Thoracic aorta (tissue), 2 donors: Measurements from ENCODE around the gene GALNT7. TPM values are rescaled to one million over a fixed set of nuclear protein-coding genes. Genes with fewer than 3 reads are reported as not detected.

ENCODE experiments used
- ATAC-seq: fragments of 150-250 bp; one replicate; pipeline ENCODE4 v1.8.0; 2017; ENCODE audit warnings: low read depth; ENCODE audit not compliant: insufficient number of reproducible peaks, low FRiP score
- DNase-seq: peaks from one replicate; pipeline ENCODE4 v3.0.0-alpha.2; 2020; ENCODE audit warnings: low spot score
- H3K27ac ChIP-seq, 2 donors: fragments of 200-600 bp; sonication (generic); 1 replicate in 1 of 2; 2 replicates in 1 of 2; pipeline ENCODE4 v1.5.1; 2016; ENCODE audit warnings: mild to moderate bottlenecking in 2 of 2, moderate library complexity in 2 of 2
- H3K27me3 ChIP-seq: fragments of 200-600 bp; sonication (generic); replicated peaks from 2 replicates; pipeline ENCODE4 v1.6.0; 2016; ENCODE audit warnings: mild to moderate bottlenecking; ENCODE audit not compliant: insufficient read depth
- H3K36me3 ChIP-seq: fragments of 200-600 bp; sonication (generic); one replicate; pipeline ENCODE4 v1.5.1; 2016
- H3K4me1 ChIP-seq, 2 donors: fragments of 200-600 bp; sonication (generic); 1 replicate in 1 of 2; 2 replicates in 1 of 2; pipeline versions ENCODE4 v1.5.1 to v1.6.0; 2016; ENCODE audit warnings: low read depth in 2 of 2, mild to moderate bottlenecking in 1 of 2; ENCODE audit not compliant: control insufficient read depth in 1 of 2
- H3K4me3 ChIP-seq: fragments of 200-600 bp; sonication (generic); 2 replicates; pipeline ENCODE4 v1.5.1; 2016; ENCODE audit warnings: mild to moderate bottlenecking
- H3K9me3 ChIP-seq: fragments of 200-600 bp; sonication (generic); 2 replicates; pipeline ENCODE4 v1.5.1; 2016
- CTCF ChIP-seq: fragments of 200-600 bp; sonication (generic); IDR thresholded peaks from one replicate; pipeline ENCODE4 v1.5.1; 2019; ENCODE audit warnings: antibody characterized with exemption
- total RNA-seq, 2 donors: library from RNA; depleted of rRNA; stranded (reverse); fragments of >200 nt; gene quantifications; one replicate each; pipeline versions ENCODE4 v1.1.0 to v1.2.3, GENCODE V29; 2016

GALNT7 gene
- total RNA-seq, 2 donors from 2014 or later = 12.7 to 23.1 TPM

DNA sequence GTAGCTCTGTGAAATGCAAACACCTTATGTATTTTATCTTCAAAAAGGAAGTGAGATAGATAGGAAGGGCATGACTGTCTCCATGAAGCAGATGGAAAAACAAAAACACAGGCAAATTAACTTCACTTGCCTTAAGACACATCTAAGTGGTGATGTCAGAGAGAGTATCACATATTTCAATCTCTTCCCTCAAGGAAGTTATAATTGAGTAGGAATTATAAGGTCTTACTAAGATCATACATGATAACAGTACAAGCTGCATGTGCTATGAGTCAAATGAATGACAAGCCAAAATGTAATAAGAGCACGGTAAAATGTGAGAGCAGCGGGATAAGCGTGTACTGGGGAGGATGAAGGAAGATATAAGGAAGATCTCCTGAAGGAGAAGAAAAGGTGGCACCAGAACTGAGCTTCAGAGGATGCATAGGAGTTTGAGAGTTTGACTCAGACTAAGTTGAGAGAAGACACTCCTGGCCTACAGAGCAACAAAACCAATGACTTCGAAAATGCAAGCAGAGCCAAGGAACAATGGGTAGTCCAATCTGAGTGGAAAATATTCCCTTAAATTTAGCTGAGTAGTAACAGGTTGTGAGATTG lies 43.3 kb upstream of the GALNT7 start:
- TF ChIP-seq CTCF = no peak

GRCh38 chr4:173128199-173128890 lies 40.3 kb upstream of the GALNT7 start:
- no peak for TF ChIP-seq CTCF
- Histone ChIP-seq H3K36me3 (no peaks in the 10 kb centered on the region), H3K4me1 (peaks cover 0 to 5% of the 10 kb centered on the region in 2 donors), H3K4me3 (no peak overlapping the region), H3K9me3 (no peaks in the 10 kb centered on the region), H3K27me3 (no peaks in the 10 kb centered on the region), H3K27ac (no peak overlapping the region)
- no peak for ATAC-seq
- no peak for DNase-seq

More for the DNA sequence above, 43.3 kb upstream of the GALNT7 start:
- Histone ChIP-seq H3K27me3 (no peaks in the 10 kb centered on the region), H3K4me1 (peaks cover 0 to 4% of the 10 kb centered on the region in 2 donors), H3K27ac (no peak overlapping the region), H3K9me3 (no peaks in the 10 kb centered on the region), H3K4me3 (no peak overlapping the region), H3K36me3 (no peaks in the 10 kb centered on the region)
- no peak for ATAC-seq
- DNase-seq = no peak

- H3K36me3 ChIP-seq = no peaks in the 10 kb centered on the region
- ATAC-seq (no peak), DNase-seq (no peak)
- no peaks in the 10 kb centered on the region for H3K27me3 ChIP-seq
- H3K4me1 ChIP-seq = peaks cover 0 to 5% of the 10 kb centered on the region in 2 donors
- no peak overlapping the region for H3K4me3 ChIP-seq
- H3K27ac ChIP-seq = no peak overlapping the region
- no peak for TF ChIP-seq CTCF
- no peaks in the 10 kb centered on the region for H3K9me3 ChIP-seq
Measured at GRCh38 chr4:173130687-173131086, 37.9 kb upstream of the GALNT7 start.

DNA sequence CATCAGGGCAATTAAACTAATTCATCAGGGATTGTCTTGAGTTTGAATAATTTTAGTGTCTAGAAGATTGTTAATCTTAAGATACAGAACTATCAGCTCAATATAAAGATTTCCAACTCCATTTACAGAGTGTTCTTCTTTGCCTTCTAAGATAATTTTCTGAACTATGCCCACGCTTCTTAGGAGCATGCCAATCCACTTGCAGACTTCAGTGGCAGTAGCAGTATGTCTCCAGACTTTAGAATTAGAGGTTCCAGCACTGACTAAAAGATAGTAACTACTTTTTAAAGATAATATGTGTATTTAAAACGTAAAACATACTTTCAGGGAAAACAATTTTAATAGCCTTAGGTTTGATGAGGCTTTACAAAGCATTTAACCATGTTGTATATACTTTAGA lies 34.2 kb upstream of the GALNT7 start:
- H3K27me3 ChIP-seq = no peaks in the 10 kb centered on the region
- no peak for DNase-seq
- ATAC-seq = no peak
- H3K4me1 ChIP-seq = peaks cover 0 to 5% of the 10 kb centered on the region in 2 donors
- no peak overlapping the region for H3K27ac ChIP-seq
- no peak overlapping the region for H3K4me3 ChIP-seq
- H3K36me3 ChIP-seq = no peaks in the 10 kb centered on the region
- TF ChIP-seq CTCF = no peak
- H3K9me3 ChIP-seq = no peaks in the 10 kb centered on the region

DNA sequence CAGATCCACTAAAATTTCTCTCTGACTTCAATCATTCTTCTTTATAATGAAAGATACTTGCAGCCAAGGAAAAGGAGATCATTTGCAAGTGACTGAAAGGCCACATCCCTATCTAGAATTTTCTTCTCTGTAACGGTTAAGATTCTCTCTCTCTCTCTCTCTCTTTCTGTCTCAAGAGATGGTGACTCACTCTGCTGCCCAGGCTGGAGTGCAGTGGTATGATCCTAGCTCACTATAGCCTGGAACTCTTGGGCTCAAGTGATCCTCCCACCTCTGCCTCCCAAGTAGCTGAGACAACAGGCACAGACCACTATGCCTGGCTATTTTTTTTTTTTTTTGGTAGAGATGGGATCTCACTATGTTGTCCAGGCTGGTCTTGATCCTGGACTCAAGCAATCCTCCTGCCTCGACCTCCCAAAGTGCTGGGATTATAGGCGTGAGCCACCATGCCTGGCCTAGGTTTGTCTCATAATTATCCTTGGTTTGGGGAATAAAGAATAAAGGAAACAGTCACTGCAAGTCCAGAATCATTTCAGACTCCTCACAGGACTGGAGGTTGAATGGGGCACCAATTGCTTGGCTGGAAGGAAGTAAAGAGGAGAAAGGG lies 33.3 kb upstream of the GALNT7 start:
- H3K4me3 ChIP-seq = no peak overlapping the region
- H3K27me3 ChIP-seq = no peaks in the 10 kb centered on the region
- H3K27ac ChIP-seq = no peak overlapping the region
- no peak for TF ChIP-seq CTCF
- ATAC-seq = no peak
- no peaks in the 10 kb centered on the region for H3K36me3 ChIP-seq
- DNase-seq = no peak
- H3K4me1 ChIP-seq = peaks cover 0 to 5% of the 10 kb centered on the region in 2 donors
- H3K9me3 ChIP-seq = no peaks in the 10 kb centered on the region
